HFF-Myc (cell line): ENCODE data around the gene C6orf132.
A peak's percentile ranks its signal among the peaks of the same experiment; 100 is the strongest.

Experiments
- DNase-seq: peaks from one replicate; pipeline ENCODE4 v3.0.0-alpha.2; 2011; ENCODE audit warnings: low read depth; ENCODE audit errors: extremely low read depth
- H3K4me3 ChIP-seq: replicated peaks from 2 replicates; pipeline ENCODE4 v1.5.1; 2011; ENCODE audit warnings: low read depth, mild to moderate bottlenecking, control low read depth, low read length
- CTCF ChIP-seq: IDR thresholded peaks from 2 replicates; pipeline ENCODE4 v1.5.1; 2012; ENCODE audit warnings: mild to moderate bottlenecking, low read depth, low read length, control low read depth; ENCODE audit errors: missing control alignments

Gene C6orf132

GRCh38 chr6:42117843-42118161 is 24.6 kb downstream of the C6orf132 start:
- H3K4me3 ChIP-seq: no peak overlapping the region
- no peak for DNase-seq
- no peak for TF ChIP-seq CTCF

GRCh38 chr6:42113936-42114636 is 28.3 kb downstream of the C6orf132 start:
- TF ChIP-seq CTCF: no peak
- no peak overlapping the region for H3K4me3 ChIP-seq
- DNase-seq: peak; percentile 38

- DNase-seq: no peak
- no peak overlapping the region for H3K4me3 ChIP-seq
- TF ChIP-seq CTCF: no peak
These were observed 30.1 kb downstream of the C6orf132 start for GRCh38 chr6:42112351-42112750.

GRCh38 chr6:42110683-42111082 is 31.7 kb downstream of the C6orf132 start:
- TF ChIP-seq CTCF: no peak
- no peak for DNase-seq

GRCh38 chr6:42108071-42108470 is 34.3 kb downstream of the C6orf132 start:
- no peak for TF ChIP-seq CTCF
- DNase-seq: no peak
- no peak overlapping the region for H3K4me3 ChIP-seq

More at GRCh38 chr6:42110683-42111082, 31.7 kb downstream of the C6orf132 start:
- H3K4me3 ChIP-seq: no peak overlapping the region

- H3K4me3 ChIP-seq: no peak overlapping the region
- TF ChIP-seq CTCF: no peak
- no peak for DNase-seq
These were observed 36.1 kb downstream of the C6orf132 start for GRCh38 chr6:42106112-42107023.
